GM21423 (cell line): ENCODE results near the gene IL7R.

Experiments used
- ATAC-seq: cut with Tn5 transposase; IDR thresholded peaks from one replicate; pipeline ENCODE4 v1.9.1; 2021; ENCODE audit warnings: mild to moderate bottlenecking, moderate library complexity; ENCODE audit not compliant: unreplicated experiment

IL7R gene, protein sequence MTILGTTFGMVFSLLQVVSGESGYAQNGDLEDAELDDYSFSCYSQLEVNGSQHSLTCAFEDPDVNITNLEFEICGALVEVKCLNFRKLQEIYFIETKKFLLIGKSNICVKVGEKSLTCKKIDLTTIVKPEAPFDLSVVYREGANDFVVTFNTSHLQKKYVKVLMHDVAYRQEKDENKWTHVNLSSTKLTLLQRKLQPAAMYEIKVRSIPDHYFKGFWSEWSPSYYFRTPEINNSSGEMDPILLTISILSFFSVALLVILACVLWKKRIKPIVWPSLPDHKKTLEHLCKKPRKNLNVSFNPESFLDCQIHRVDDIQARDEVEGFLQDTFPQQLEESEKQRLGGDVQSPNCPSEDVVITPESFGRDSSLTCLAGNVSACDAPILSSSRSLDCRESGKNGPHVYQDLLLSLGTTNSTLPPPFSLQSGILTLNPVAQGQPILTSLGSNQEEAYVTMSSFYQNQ

DNA sequence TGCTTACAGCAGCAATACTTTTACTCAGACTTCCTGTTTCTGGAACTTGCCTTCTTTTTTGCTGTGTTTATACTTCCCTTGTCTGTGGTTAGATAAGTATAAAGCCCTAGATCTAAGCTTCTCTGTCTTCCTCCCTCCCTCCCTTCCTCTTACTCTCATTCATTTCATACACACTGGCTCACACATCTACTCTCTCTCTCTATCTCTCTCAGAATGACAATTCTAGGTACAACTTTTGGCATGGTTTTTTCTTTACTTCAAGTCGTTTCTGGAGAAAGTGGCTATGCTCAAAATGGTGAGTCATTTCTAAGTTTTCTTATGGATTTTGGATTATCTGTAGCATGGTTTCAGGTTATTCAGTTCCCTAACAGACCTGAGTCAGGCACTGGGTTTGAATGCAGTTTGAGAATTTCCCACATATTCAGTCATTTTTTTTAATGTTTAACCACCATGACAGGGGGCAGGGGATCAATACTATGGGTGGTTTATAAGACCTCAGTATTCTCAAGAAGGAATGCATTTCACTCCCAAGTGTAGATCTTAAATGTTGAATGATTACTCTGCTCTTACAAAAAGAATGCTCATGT, at the start of gene IL7R:
TSS of gene IL7R (plus strand) at position 127 of the 587 bp plus-strand sequence. CDS start at position 214, 87 bp downstream.
- no peak for ATAC-seq

GRCh38 chr5:35810601-35811000, 46.1 kb upstream of the IL7R start:
- no peak for ATAC-seq

DNA sequence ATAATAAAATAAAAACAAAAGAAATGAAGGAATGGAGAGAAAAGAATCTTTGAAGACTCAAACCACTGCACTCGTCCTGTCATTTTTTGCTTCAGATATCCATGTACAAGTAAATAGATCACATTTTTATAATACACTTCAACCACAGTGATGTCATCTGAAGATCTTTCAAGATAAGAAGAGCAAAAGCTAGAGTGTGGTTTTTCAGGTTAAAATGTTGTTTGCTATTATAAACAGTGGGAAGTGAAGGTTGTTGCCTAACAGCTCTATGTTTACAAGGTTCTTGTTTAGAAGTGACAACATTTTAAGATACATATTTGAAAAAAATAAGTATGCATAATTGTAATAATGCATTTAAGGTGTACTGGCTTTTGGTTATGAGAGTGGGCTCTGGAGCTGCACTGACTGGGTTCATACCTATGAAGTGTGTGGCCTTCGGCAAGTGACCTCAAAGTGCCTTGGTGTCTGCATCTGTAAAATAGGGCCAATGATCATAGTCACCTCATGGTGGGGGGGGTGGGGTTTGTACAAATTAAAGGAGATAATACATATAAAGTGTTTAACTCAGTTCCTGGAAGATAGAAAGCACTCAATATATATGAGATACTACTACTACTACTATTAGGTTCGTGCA, 45.5 kb upstream of the IL7R start:
- ATAC-seq: no peak

- no peak for ATAC-seq
Measured at GRCh38 chr5:35813521-35813920, 43.2 kb upstream of the IL7R start.

DNA sequence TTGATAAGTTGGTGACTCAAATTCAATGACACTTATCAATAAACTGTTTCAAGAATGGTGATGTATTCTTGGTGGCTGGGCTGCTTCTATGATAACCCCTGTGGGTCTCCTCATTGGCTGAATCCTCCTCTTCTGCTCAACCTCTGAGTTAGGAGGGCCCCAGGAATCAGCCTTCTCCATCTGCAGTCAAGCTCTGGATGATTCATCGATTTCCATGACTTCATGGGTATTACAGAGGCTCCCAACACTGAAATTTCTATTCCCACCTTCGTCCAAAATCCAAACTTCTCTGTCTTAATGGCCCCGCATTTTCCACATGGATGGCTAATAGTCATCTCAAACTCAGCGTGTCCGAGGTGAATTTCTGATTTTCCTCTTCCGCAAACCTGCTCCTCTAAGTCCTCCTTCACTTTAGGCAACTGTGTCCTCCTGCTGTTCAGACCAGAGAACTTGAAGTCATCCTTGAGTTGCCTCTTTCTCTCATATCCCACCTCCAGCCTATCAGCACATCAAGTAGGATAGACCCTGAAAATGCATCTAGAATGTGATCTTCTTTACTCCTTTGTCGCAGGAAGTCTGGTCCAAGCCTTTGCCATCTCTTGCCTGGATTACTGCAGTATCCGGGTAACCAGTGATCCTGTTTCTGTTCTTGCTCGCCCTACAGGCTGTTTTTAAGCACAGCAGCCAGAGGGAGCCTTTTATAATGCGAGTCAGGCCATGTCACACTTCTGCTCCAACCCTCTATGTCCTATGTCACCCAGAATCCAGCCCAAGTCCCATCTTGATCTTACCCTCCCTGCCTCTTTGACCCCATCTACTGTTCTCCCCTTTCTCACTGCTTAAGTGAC, 41.4 kb upstream of the IL7R start:
- ATAC-seq: no peak

- ATAC-seq: no peak
Measured at GRCh38 chr5:35816881-35817521, 39.7 kb upstream of the IL7R start.

DNA sequence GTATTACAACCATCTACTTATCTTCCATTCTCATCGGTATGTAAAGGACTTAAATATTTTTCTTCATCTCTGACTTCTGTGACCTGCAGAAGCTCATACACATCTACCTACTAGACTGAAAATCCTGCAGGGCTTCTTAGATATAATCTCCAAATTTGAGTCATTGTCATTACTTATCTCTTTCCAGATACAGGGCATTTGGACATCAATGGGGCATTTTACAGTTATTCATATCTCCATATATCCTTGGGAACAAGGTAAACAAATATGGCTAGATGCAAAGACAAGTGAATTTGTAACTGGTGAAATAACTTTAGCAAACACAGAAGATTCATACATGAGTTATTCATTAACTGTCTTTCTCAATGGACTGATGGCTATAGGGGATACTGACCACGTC, 37.7 kb upstream of the IL7R start:
- ATAC-seq: no peak

- no peak for ATAC-seq
Measured at GRCh38 chr5:35819668-35820067, 37.0 kb upstream of the IL7R start.

DNA sequence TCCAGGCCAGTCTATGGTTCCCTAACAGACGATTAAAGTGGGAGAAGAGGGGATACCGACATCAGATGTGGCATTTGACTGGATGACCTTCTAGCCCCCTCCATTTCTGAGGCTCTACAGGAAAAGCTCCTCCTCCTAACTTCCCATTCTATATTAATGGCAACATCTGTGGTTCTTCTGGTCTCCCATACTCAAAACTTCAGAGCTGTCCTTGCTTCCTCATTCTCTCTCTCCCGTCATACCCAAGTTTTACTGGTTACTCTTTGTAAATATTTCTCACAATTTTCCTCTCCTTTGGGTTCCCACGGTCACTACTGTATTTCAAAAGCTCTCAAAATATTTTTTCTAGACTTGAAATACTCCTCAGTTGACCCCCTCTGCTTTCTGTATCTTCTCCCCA, 36.0 kb upstream of the IL7R start:
- ATAC-seq: no peak

- no peak for ATAC-seq
Measured at GRCh38 chr5:35821513-35821912, 35.2 kb upstream of the IL7R start.

DNA sequence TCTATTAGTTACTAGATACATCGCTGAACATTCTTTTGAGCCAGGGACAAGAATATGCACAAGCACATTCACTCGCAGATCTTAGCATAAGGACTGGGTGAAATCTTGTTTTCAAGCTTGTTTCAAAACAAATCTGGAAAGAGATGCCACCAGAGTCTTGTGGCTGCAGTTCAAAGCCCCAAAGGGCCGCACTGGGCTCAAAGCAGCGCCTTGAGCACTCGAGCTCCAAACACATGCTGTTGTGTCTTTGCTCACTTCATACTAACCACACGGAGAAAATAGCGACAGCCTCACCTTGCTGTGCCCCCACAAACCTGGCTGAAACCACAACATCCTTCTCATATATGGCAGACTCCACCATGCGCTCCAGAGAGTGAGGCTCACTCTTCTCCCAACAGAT, 34.2 kb upstream of the IL7R start:
- ATAC-seq: no peak

DNA sequence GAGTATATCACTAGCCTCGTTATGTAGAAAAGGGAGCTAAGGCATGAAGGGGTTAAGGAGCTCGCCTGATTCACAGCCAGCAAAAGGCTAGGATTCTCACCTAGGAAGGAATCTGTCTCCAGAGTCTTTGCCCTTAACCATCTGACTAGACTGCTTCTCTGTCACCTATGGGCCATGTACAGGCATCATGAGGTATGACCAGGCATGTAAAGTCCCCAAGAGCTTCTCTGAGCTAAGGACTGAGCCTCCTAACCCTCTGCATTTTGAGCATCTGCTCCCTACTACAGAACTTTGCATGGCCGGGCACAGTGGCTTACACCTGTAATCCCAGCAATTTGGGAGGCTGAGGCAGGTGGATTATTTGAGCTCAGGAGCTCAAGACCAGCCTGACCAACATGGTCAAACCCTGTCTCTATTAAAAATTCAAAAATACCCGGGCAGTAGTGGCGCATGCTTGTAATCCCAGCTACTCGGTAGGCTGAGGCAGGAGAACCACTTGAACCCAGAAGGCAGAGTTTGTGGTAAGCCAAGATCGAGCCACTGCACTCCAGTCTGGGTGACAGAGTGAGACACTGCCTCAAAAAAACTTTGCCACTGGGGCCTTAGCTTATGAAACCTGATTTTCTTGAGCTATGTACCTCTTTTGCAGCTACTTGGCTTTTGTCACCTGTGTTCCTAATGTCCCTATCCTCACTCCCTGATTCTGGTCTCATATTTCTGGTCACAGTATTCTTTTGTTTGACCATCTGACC, 33.2 kb upstream of the IL7R start:
- ATAC-seq: no peak

- ATAC-seq: no peak
Measured at GRCh38 chr5:35826056-35826455, 30.6 kb upstream of the IL7R start.

DNA sequence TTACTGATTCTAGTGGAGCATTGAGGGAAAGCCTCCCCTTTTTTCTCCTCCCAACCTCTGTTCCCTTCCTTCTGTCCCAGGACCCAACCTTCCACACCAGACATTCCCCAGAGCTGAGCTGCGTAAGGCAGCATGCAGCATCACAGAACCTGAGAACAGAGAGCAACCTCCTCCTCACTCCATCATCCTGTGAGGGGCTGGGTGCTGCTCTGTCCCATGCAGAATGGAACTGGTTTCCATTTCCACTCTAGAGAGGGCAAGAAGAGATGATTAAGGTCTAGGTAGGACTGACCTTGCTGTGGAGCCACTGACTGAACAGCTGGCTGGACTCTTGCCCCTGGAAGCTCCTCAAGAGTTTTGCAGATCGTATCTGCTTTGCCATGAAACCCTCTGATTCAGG, 30.1 kb upstream of the IL7R start:
- no peak for ATAC-seq

DNA sequence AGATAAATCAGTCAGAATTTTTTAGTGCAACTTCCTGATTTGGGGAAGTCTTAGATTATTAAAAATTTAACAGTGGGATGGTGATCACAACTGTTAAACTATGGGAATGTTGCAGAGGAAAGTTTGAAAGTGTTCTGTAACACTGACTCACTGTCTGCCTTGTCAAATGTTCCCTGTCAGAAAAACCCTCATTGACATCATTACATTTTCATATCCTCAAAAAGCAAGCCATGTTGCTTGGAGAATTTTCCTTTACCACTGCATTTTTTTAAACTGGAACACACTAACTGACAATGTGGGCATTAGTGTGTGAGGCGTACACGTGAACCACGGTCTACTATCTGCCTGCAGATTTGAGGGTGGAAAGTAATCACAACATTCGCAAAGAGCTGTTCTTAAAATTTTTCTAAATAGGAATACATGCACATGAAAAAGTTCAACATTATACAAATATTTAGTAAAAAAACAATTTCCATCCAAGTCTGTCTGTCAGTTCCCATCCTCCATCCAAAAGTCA, 28.6 kb upstream of the IL7R start:
- ATAC-seq: no peak

DNA sequence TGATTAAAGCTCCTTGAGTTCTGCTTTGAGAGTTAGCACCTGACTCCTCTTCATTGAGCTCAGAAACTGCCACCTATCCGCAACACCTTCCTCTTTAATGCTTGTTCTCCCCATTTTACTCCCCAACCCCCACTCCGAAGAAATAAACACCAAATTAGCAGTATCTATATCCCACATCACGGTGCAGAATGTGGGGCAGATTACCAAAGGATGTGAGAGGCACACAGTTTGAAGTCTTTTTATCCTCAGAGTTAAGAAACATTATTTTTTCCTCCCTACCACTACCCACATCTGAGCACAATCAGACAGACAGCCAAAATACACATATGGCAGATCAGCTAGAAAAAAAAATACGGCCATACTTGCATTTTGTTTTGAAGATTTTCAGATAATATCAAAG, 26.1 kb upstream of the IL7R start:
- ATAC-seq: no peak

- no peak for ATAC-seq
Measured at GRCh38 chr5:35832762-35833161, 23.9 kb upstream of the IL7R start.

DNA sequence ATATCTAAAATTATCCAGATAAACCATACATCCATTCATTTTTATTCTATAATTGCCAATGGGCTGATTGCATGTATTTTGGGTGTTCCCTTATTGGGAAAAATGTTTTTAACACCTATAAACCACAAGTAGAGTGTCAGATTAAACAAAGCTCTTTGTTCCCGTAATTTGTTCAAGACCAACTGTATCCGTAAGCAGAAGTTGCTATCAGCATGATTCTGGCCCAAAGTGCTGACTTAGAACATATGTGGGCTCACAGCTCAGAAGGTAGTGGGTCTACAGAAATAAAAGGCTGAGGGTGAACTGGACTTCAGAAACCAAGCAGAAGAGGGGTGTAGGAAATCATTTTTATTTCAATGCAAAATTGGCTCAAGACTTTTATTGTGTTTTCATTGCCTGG, 23.5 kb upstream of the IL7R start:
- no peak for ATAC-seq

GRCh38 chr5:35835796-35836742, 20.6 kb upstream of the IL7R start:
- ATAC-seq: no peak
